ENCODE measurements around the gene SPOUT1.
"Not testable (repeated sequence)": the region's sequence is repeated elsewhere in the genome, so short reads cannot be mapped to it uniquely, and the experiment has no call there.

DNA sequence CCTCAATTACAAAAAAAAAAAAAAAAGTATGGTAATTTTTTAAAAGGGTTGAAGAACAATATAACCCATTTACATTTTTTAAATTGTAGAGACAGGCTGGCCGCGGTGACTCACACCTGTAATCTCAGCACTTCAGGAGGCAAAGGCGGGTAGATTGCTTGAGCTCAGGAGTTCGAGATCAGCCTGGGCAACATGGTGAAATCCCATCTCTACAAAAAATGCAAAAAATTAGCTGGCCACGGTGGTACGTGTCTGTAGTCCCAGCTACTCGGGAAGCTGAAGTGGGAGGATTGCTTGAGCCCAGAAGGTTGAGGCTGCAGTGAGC lies 41.3 kb upstream of the SPOUT1 start:
- TF ChIP-seq, protein P1, sequence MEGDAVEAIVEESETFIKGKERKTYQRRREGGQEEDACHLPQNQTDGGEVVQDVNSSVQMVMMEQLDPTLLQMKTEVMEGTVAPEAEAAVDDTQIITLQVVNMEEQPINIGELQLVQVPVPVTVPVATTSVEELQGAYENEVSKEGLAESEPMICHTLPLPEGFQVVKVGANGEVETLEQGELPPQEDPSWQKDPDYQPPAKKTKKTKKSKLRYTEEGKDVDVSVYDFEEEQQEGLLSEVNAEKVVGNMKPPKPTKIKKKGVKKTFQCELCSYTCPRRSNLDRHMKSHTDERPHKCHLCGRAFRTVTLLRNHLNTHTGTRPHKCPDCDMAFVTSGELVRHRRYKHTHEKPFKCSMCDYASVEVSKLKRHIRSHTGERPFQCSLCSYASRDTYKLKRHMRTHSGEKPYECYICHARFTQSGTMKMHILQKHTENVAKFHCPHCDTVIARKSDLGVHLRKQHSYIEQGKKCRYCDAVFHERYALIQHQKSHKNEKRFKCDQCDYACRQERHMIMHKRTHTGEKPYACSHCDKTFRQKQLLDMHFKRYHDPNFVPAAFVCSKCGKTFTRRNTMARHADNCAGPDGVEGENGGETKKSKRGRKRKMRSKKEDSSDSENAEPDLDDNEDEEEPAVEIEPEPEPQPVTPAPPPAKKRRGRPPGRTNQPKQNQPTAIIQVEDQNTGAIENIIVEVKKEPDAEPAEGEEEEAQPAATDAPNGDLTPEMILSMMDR (IDR thresholded peaks at IDR 0.05): not testable (repeated sequence)
- TF ChIP-seq POLR2A (IDR thresholded peaks at IDR 0.05): not testable (repeated sequence)
